Epithelial cell of esophagus (primary cell): ENCODE measurements around the gene CDX2.

ENCODE experiments used
- DNase-seq: peaks from one replicate; pipeline ENCODE4 v3.0.0; 2010; ENCODE audit warnings: low read depth
- H3K4me3 ChIP-seq: 2 replicates; pipeline ENCODE4 v1.5.1; 2011; ENCODE audit warnings: mild to moderate bottlenecking, low read length, control low read depth
- TF ChIP-seq, protein P1 (sequence below): IDR thresholded peaks from 2 replicates; pipeline ENCODE4 v1.5.1; 2011; ENCODE audit warnings: low read depth, mild to moderate bottlenecking, low read length, control low read depth, inconsistent platforms; ENCODE audit not compliant: insufficient read depth; ENCODE audit errors: missing control alignments

The CDX2 gene

DNA sequence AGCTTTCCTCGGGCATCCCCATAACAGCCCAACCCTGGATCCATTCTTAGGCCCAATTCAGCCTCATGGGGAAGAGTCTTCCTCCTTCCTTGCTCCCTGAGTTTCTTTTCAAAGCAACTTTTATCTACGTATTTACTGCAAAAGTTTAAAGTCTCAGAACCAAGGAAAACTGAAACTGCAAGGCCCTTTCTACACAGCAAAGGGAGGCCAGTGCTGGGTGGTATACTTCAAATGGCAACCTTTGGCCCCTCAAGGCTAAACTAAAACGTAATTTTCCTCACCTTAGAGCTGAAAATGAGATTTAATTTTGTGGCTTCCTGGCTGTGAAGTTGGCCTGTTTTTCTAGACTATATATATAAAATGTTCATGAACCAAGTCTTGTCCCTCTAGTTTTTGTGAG, 5.6 kb downstream of the CDX2 start:
- no peak overlapping the region for H3K4me3 ChIP-seq
- TF ChIP-seq, protein P1, sequence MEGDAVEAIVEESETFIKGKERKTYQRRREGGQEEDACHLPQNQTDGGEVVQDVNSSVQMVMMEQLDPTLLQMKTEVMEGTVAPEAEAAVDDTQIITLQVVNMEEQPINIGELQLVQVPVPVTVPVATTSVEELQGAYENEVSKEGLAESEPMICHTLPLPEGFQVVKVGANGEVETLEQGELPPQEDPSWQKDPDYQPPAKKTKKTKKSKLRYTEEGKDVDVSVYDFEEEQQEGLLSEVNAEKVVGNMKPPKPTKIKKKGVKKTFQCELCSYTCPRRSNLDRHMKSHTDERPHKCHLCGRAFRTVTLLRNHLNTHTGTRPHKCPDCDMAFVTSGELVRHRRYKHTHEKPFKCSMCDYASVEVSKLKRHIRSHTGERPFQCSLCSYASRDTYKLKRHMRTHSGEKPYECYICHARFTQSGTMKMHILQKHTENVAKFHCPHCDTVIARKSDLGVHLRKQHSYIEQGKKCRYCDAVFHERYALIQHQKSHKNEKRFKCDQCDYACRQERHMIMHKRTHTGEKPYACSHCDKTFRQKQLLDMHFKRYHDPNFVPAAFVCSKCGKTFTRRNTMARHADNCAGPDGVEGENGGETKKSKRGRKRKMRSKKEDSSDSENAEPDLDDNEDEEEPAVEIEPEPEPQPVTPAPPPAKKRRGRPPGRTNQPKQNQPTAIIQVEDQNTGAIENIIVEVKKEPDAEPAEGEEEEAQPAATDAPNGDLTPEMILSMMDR: no peak
- no peak for DNase-seq

DNA sequence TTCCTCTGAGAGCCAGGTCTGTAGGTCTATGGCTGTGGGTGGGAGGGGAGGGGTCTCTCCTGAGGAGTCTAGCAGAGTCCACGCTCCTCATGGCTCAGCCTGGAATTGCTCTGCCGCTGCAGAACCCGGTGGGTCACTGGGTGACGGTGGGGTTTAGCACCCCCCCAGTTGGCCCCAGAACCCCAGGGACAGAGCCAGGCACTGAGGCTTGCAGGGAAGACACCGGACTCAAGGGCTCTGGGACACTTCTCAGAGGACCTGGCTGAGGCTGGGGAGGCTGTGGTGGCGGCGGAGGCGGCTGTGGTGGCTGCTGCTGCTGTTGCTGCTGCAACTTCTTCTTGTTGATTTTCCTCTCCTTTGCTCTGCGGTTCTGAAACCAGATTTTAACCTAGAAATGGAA, 6.1 kb downstream of the CDX2 start:
- DNase-seq: no peak
- TF ChIP-seq, protein P1: no peak
- H3K4me3 ChIP-seq: no peak overlapping the region

DNA sequence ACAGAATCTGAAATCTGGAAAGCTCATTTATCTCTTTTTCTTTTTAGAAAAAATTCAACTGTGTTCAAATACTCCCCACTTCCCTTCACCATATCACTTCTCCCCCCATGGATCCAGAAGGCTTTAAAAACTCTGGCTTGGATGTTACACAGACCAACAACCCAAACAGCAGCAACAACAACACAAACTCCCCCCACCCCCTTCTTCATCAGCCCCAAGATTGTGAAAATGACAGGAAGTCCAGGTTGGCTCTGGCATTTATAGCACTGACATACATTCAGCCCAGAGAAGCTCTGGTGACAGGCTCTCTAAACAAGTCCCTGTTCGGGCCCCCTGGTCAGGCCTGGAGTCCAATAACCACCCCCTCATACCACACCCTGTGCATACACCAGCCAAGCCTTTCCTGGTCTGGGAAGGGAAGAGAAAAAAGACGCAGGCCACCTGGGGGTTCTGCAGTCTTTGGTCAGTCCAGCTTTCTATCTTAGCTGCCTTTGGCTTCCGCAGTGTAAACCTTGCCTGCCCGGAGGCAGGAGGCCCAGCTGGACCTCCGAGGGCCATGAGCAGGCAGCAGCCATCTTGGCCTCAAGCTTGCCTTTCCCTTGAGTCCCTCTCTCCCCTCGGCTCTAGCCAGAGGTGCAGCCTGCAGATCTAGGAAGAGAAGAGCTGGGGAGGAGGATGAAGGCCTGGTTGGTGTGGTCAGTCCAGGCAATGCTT, 6.8 kb downstream of the CDX2 start:
- H3K4me3 ChIP-seq: no peak overlapping the region
- no peak for DNase-seq
- TF ChIP-seq, protein P1: no peak

DNA sequence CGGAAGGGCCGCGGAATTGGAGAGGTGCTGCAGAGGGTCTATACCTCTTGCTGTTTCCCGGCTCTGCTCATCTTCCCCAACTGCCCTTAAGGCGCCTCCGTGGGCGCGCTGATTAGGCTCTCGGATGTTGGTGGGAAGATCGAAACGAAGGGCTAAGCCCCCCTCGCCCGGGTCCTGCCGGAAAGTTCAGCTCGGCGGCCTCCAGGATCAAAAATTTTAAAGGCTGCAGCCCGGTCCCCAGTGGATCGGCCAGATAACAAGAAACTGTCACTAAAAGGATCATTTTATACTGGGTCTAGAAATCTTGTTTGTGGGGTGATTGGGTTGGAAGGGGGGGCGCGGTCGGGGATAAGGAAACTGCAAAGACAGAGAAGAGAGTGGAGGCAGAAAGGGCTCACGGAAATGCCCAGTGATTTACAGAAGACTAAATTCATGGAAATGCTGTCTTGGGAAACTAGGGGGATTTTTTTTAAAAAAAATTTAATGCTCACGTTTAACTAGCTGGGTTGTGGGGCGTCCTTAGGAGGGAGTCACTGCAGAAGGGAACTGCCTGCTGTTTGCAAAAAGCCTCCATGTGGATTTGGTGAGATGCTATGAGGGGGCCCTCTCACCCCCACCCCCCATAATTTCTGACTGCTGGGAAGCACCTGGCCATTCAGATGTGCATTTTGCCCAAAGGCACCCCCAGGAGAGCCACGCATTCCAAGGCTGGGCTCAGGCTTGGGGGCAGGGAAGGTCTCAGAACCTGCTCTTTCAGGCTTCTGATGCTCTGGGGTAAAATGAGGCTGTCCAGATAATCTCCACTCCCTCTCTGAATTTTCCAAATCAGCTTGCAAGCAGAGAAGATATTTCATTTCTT, 7.7 kb downstream of the CDX2 start:
- no peak overlapping the region for H3K4me3 ChIP-seq
- TF ChIP-seq, protein P1: no peak
- no peak for DNase-seq

DNA sequence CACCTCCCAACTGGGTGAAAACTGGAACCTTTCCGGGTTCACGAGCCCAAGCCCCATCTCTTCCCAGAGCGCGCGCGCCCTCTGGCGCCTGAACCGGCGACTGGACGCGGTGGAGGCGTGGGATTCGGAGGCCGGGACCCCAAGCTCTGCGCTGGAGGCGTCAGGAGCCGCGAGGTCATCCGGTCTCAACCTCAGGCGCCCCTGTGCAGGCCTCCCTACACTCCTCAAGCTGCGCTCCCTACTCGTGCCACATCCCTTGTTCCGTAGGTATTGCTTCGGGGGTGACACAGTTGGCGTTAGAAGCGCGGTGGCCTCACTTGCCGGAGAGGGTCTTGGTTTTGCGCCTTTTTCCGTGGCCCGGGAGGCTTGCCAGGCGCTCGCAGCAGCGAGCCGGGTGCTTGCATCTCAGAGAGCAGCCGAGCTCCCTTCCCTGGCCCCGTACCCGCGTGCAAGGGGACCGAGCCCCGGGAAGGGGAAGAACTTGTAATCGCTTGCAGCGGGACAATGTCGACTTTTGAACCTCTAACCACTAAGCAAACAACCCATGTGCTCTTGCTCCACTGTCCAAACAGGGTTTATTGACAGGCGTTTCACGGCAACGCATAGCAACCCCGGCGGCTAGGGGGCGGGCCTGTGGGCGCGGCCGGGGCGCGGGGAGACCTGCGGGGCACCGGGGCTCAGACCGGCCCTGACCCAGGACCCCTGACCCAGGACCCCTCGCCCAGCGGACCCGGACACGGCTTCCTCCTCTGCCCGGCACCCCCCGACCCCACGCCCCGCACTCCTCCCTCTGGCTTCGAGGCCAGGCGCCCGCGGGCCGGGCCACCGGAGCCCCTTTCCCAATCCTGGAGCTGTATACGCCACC, 8.5 kb downstream of the CDX2 start:
- H3K4me3 ChIP-seq: no peak overlapping the region
- DNase-seq: peak; percentile 29
- TF ChIP-seq, protein P1: no peak

DNA sequence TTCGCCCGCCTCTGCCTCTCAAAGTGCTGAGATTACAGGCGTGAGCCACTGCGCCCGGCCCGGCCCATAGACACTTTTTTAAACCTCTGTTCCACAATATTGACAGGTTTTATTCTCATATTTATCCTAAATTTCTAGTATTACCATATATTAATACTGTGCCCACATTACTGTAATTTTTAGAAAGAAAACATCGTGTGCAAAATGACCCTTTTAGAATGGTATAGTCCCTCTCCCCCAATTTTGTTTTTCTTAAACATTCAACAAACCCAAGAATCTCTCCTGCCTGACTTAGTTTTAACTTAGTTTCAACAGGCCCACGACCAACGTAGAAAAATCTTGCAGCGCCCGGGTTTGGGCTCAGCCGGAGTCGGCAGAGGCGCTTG, 9.1 kb downstream of the CDX2 start:
- DNase-seq: no peak
- TF ChIP-seq, protein P1: no peak
- no peak overlapping the region for H3K4me3 ChIP-seq
